AG09309 (cell line): ENCODE results near the gene DNASE2B.

Source experiments
- DNase-seq: peaks from one replicate; pipeline ENCODE4 v3.0.0-alpha.2; 2010; ENCODE audit warnings: low read depth
- H3K4me3 ChIP-seq: 2 replicates; pipeline ENCODE4 v1.5.1; 2011; ENCODE audit warnings: mild to moderate bottlenecking, low read depth, low read length, moderate library complexity; ENCODE audit not compliant: control insufficient read depth
- CTCF ChIP-seq: IDR thresholded peaks from 2 replicates; pipeline ENCODE4 v1.5.1; 2011; ENCODE audit warnings: mild to moderate bottlenecking, low read depth, low read length, inconsistent platforms; ENCODE audit not compliant: insufficient read depth, control insufficient read depth; ENCODE audit errors: missing control alignments

The DNASE2B gene

GRCh38 chr1:84452436-84452835 lies 54.2 kb downstream of the DNASE2B start:
- no peak for TF ChIP-seq CTCF
- no peak overlapping the region for H3K4me3 ChIP-seq
- DNase-seq = no peak

- H3K4me3 ChIP-seq = no peak overlapping the region
- no peak for TF ChIP-seq CTCF
- DNase-seq = no peak
Measured at GRCh38 chr1:84462118-84462517, 63.8 kb downstream of the DNASE2B start.
